K562 (cell line): Measurements from ENCODE around the gene PGAP2. TPM values are rescaled to one million over a fixed set of nuclear protein-coding genes. Genes with fewer than 3 reads are reported as not detected.
A peak's percentile ranks its signal among the peaks of the same experiment; 100 is the strongest.

Source experiments
- CBX8 ChIP-seq: fragments of 200-600 bp; sonication (generic); IDR thresholded peaks from 2 replicates; pipeline ENCODE4 v1.6.1; 2012; ENCODE audit warnings: borderline replicate concordance, mixed run types, low read depth, mild to moderate bottlenecking, moderate library complexity, mixed read lengths, low read length, control low read depth, inconsistent platforms; ENCODE audit not compliant: poor library complexity, severe bottlenecking; ENCODE audit errors: extremely low read depth
- CCNT2 ChIP-seq: IDR thresholded peaks from 2 replicates; pipeline ENCODE4 v1.6.1; 2011; ENCODE audit warnings: borderline replicate concordance, low read depth, mild to moderate bottlenecking, moderate library complexity, mixed read lengths, low read length; ENCODE audit not compliant: insufficient read length; ENCODE audit errors: extremely low read depth
- CXXC5 ChIP-seq: fragments of 250-450 bp; sonication (Bioruptor Pico); IDR thresholded peaks from 2 replicates; pipeline ENCODE4 v1.8.0; 2022; ENCODE audit warnings: inconsistent platforms, mild to moderate bottlenecking, moderate library complexity
- HNRNPL ChIP-seq: fragments of 200-400 bp; formaldehyde crosslinking; IDR thresholded peaks from 2 replicates; pipeline ENCODE4 v1.6.1; 2017; ENCODE audit warnings: low read depth, mild to moderate bottlenecking, low read length
- NR3C1 ChIP-seq: sonication (generic); formaldehyde crosslinking; IDR thresholded peaks from 2 replicates; pipeline ENCODE4 v1.8.1; 2022; ENCODE audit warnings: missing genetic modification reagents
- PHF8 ChIP-seq: fragments of 200-600 bp; sonication (generic); IDR thresholded peaks from 2 replicates; pipeline ENCODE4 v1.6.1; 2012; ENCODE audit warnings: mixed run types, mild to moderate bottlenecking, inconsistent platforms, low read length, moderate library complexity, borderline replicate concordance
- PML ChIP-seq: IDR thresholded peaks from 2 replicates; pipeline ENCODE4 v1.6.1; 2012; ENCODE audit warnings: low read length, inconsistent platforms
- POLR2G ChIP-seq: fragments of 200-400 bp; formaldehyde crosslinking; IDR thresholded peaks from 2 replicates; pipeline ENCODE4 v1.6.1; 2017; ENCODE audit warnings: low read depth, mild to moderate bottlenecking, antibody characterized with exemption, low read length, moderate library complexity
- RBBP5 ChIP-seq: fragments of 200-600 bp; sonication (generic); IDR thresholded peaks from 2 replicates; pipeline ENCODE4 v1.6.1; 2012; ENCODE audit warnings: borderline replicate concordance, mild to moderate bottlenecking, low read length, control low read depth, inconsistent platforms; ENCODE audit not compliant: insufficient read depth, poor library complexity, severe bottlenecking
- RBFOX2 ChIP-seq: fragments of 200-400 bp; formaldehyde crosslinking; IDR thresholded peaks from 2 replicates; pipeline ENCODE4 v1.6.1; 2017; ENCODE audit warnings: low read depth, mild to moderate bottlenecking, low read length, moderate library complexity
- SIN3A ChIP-seq, 2 experiments: fragments of 150-350 bp in 1 of 2; IDR thresholded peaks; 2 replicates each; pipeline ENCODE4 v1.6.1; 2011 to 2016; ENCODE audit warnings: borderline replicate concordance in 2 of 2, low read depth in 2 of 2, low read length in 2 of 2, mild to moderate bottlenecking in 2 of 2, moderate library complexity in 2 of 2; ENCODE audit not compliant: control insufficient read depth in 1 of 2
- SMAD4 ChIP-seq: fragments of 250-450 bp; sonication (Bioruptor Pico); conservative IDR thresholded peaks from 2 replicates; pipeline ENCODE4 v1.8.0; 2021; ENCODE audit warnings: inconsistent platforms, mild to moderate bottlenecking, moderate library complexity
- YY1 ChIP-seq, 3 experiments: IDR thresholded peaks; 2 replicates each; pipeline ENCODE4 v1.6.1; 2011; ENCODE audit warnings: low read length in 2 of 3, mild to moderate bottlenecking in 2 of 3, moderate library complexity in 2 of 3, borderline replicate concordance in 1 of 3, control low read depth in 1 of 3, low read depth in 1 of 3; ENCODE audit not compliant: insufficient read depth in 3 of 3, insufficient replicate concordance in 2 of 3, control insufficient read depth in 1 of 3, insufficient read length in 1 of 3; ENCODE audit errors: extremely low read depth in 1 of 3
- ZBTB11 ChIP-seq, 3 experiments: fragments of 200-800 bp in 1 of 3; fragments of 250-450 bp in 1 of 3; fragments of 450-650 bp in 1 of 3; sonication (Bioruptor Pico) in 1 of 3; sonication (Bioruptor generic) in 1 of 3; formaldehyde crosslinking in 1 of 3; IDR thresholded peaks; 2 replicates each; pipeline versions ENCODE4 v1.6.1 to v1.8.0; 2016 to 2022; ENCODE audit warnings: mild to moderate bottlenecking in 2 of 3, missing genetic modification characterization in 2 of 3, missing compliant biosample characterization in 1 of 3, moderate library complexity in 1 of 3
- ZNF764 ChIP-seq: fragments of 250-450 bp; sonication (Bioruptor Pico); IDR thresholded peaks from 2 replicates; pipeline ENCODE4 v1.4.0; 2020; ENCODE audit warnings: low read depth, mild to moderate bottlenecking, moderate library complexity
- polyA plus RNA-seq, 8 experiments: library from polyadenylated mRNA; depleted of rRNA in 4 of 8; stranded (reverse) in 5 of 8; unstranded in 3 of 8; fragments of >200 nt; fragmentation: Nextera tagmentation in 2 of 8; fragmentation: Illumina TruSeq in 1 of 8; extraction: Ambion mirVana in 2 of 8; extraction: Trizol in 1 of 8; gene quantifications; 2 replicates each; pipeline versions ENCODE4 v1.2.1 to v1.2.3, GENCODE V29; 2011 to 2014; ENCODE audit warnings: inconsistent platforms in 1 of 8, missing spikeins in 1 of 8
- total RNA-seq, 7 experiments: library from RNA; depleted of rRNA in 6 of 7; stranded (reverse); fragments of >200 nt in 6 of 7; fragmentation: Illumina TruSeq in 2 of 7; extraction: Trizol in 2 of 7; gene quantifications; 2 replicates each; pipeline versions ENCODE4 v1.2.1 to v1.2.3, GENCODE V29; 2011 to 2021; ENCODE audit warnings: low replicate concordance in 1 of 7
- TF ChIP-seq, protein P1 (sequence below): fragments of 250-450 bp; sonication (Bioruptor Pico); IDR thresholded peaks from 2 replicates; pipeline ENCODE4 v1.9.0; 2021; ENCODE audit warnings: mild to moderate bottlenecking, inconsistent platforms

PGAP2 gene
- total and polyA plus RNA-seq, 9 of the 15 experiments (the other 6 are each of a cell fraction or from before 2014, with no cell fraction given): 17.9 to 47.2 (median 33.7) TPM

- TF ChIP-seq ZBTB11 (CRISPR knock-in tag; IDR thresholded peaks at IDR 0.05): 0 out of 6 replicates have a peak, but pooled peaks of 1 of the 3 experiments have one; percentile 13
- 0 out of 2 replicates have a peak, but pooled peaks have one; percentile 46 for TF ChIP-seq NR3C1 (CRISPR knock-in tag)
- TF ChIP-seq YY1 (IDR thresholded peaks at IDR 0.05; ENCODE audit: borderline replicate concordance in 1 of 3, control insufficient read depth in 1 of 3, extremely low read depth in 1 of 3, insufficient read depth in 3 of 3, insufficient read length in 1 of 3, insufficient replicate concordance in 2 of 3, low read depth in 1 of 3, low read length in 2 of 3): no peak
- no peak for TF ChIP-seq CBX8
- peak; percentile 43; the same call in 1 of the 2 replicates for TF ChIP-seq PHF8
- TF ChIP-seq POLR2G: peak; percentile 66
- peak; percentile 70 for TF ChIP-seq RBFOX2
- TF ChIP-seq RBBP5: peak; percentile 59
- 0 out of 2 replicates have a peak, but pooled peaks have one; percentile 25 for TF ChIP-seq SMAD4 (CRISPR knock-in tag)
- 0 out of 2 replicates have a peak, but pooled peaks have one; percentile 47 for TF ChIP-seq PML
- no peak for TF ChIP-seq ZNF764
- no peak for TF ChIP-seq HNRNPL
- TF ChIP-seq, protein P1, sequence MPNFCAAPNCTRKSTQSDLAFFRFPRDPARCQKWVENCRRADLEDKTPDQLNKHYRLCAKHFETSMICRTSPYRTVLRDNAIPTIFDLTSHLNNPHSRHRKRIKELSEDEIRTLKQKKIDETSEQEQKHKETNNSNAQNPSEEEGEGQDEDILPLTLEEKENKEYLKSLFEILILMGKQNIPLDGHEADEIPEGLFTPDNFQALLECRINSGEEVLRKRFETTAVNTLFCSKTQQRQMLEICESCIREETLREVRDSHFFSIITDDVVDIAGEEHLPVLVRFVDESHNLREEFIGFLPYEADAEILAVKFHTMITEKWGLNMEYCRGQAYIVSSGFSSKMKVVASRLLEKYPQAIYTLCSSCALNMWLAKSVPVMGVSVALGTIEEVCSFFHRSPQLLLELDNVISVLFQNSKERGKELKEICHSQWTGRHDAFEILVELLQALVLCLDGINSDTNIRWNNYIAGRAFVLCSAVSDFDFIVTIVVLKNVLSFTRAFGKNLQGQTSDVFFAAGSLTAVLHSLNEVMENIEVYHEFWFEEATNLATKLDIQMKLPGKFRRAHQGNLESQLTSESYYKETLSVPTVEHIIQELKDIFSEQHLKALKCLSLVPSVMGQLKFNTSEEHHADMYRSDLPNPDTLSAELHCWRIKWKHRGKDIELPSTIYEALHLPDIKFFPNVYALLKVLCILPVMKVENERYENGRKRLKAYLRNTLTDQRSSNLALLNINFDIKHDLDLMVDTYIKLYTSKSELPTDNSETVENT (CRISPR knock-in tag): no peak
- TF ChIP-seq SIN3A (IDR thresholded peaks at IDR 0.05; ENCODE audit: borderline replicate concordance in 2 of 2, control insufficient read depth in 1 of 2, low read depth in 2 of 2, low read length in 2 of 2): peak in 1 of 2 experiments; percentile 60; a peak in 1 of 4 replicates
- peak; percentile 38 for TF ChIP-seq CCNT2
- TF ChIP-seq CXXC5 (CRISPR knock-in tag): peak; percentile 35; the same call in 1 of the 2 replicates
Measured at GRCh38 chr11:3840004-3840869, 31.9 kb downstream of the PGAP2 start (continued).
